HepG2 (cell line): ENCODE results near the gene PIEZO2. TPM values are rescaled to one million over a fixed set of nuclear protein-coding genes. Genes with fewer than 3 reads are reported as not detected.

ENCODE experiments used
- ATAC-seq: fragments of 200-7000 bp; cut with Tn5 transposase; 3 replicates; pipeline ENCODE4 v1.9.1; 2020; ENCODE audit warnings: mild to moderate bottlenecking, moderate library complexity
- BruUV-seq: library from RNA; stranded (reverse); fragments of 400-500 nt; replicated peaks from 2 replicates; lab custom pipeline; 2021; lab: Mats Ljungman, UMichigan
- CTCF ChIA-PET: fragments of 300-600 bp; formaldehyde crosslinking; extraction: SDS; loops from one replicate; lab custom pipeline; 2021; ENCODE audit warnings: low total read pairs, inconsistent platforms, low intra/inter-chr PET ratio; lab: Yijun Ruan, JAX
- POLR2A ChIA-PET: fragments of 350-600 bp; sonication (Branson Sonifier 250); formaldehyde crosslinking; loops from one replicate; lab custom pipeline; 2020; ENCODE audit warnings: antibody characterized with exemption, inconsistent platforms; lab: Yijun Ruan, JAX
- DNase-seq: peaks from one replicate; pipeline ENCODE4 v3.0.0-alpha.2; 2015; ENCODE audit warnings: low spot score
- FAIRE-seq: peaks from 3 replicates; lab custom pipeline; 2011; peaks lifted over from hg19 to GRCh38; lab: Jason Lieb, UNC
- H2AFZ ChIP-seq: one replicate; pipeline ENCODE4 v1.6.1; 2011; ENCODE audit warnings: low read length, inconsistent platforms
- H3K27ac ChIP-seq: fragments of 300-600 bp; 3 replicates; pipeline ENCODE4 v1.8.0; 2011; ENCODE audit warnings: mixed run types, mild to moderate bottlenecking, mixed read lengths, low read length, inconsistent platforms; ENCODE audit not compliant: insufficient read depth; ENCODE audit errors: extremely low read length
- H3K27me3 ChIP-seq, 2 experiments: fragments of 200-600 bp in 1 of 2; 2 replicates in 1 of 2; 3 replicates in 1 of 2; pipeline versions ENCODE4 v1.6.0 to v1.8.0; 2011; ENCODE audit warnings: low read length in 2 of 2, mild to moderate bottlenecking in 2 of 2, moderate library complexity in 2 of 2, inconsistent platforms in 1 of 2; ENCODE audit not compliant: insufficient read depth in 2 of 2, control insufficient read depth in 1 of 2
- H3K36me3 ChIP-seq, 2 experiments: fragments of 200-600 bp in 1 of 2; replicated peaks in 1 of 2; 2 replicates in 1 of 2; 3 replicates in 1 of 2; pipeline versions ENCODE4 v1.5.1 to v1.8.0; 2011; ENCODE audit warnings: low read length in 2 of 2, inconsistent platforms in 1 of 2; ENCODE audit not compliant: insufficient read depth in 2 of 2, control insufficient read depth in 1 of 2
- H3K4me1 ChIP-seq: 2 replicates; pipeline ENCODE4 v1.5.1; 2012; ENCODE audit warnings: low read length, inconsistent platforms; ENCODE audit not compliant: insufficient read depth
- H3K4me2 ChIP-seq: 2 replicates; pipeline ENCODE4 v1.6.0; 2011; ENCODE audit warnings: low read depth, low read length, inconsistent platforms
- H3K4me3 ChIP-seq, 3 experiments: fragments of 200-600 bp in 1 of 3; sonication (generic), shearing (Covaris generic) in 1 of 3; replicated peaks in 1 of 3; 2 replicates each; pipeline ENCODE4 v1.5.1; 2011 to 2016; ENCODE audit warnings: low read length in 3 of 3, inconsistent platforms in 2 of 3, low read depth in 2 of 3, mild to moderate bottlenecking in 2 of 3, control low read depth in 1 of 3, mixed read lengths in 1 of 3; ENCODE audit not compliant: insufficient read depth in 1 of 3
- H3K79me2 ChIP-seq: one replicate; pipeline ENCODE4 v1.6.1; 2011; ENCODE audit warnings: low read length, inconsistent platforms; ENCODE audit not compliant: insufficient read depth
- H3K9ac ChIP-seq: 2 replicates; pipeline ENCODE4 v1.6.0; 2011; ENCODE audit warnings: mild to moderate bottlenecking, low read depth, low read length, inconsistent platforms; ENCODE audit not compliant: insufficient read depth
- H3K9me3 ChIP-seq: 2 replicates; pipeline ENCODE4 v1.5.1; 2012; ENCODE audit warnings: mild to moderate bottlenecking, low read length
- H4K20me1 ChIP-seq: 2 replicates; pipeline ENCODE4 v1.6.0; 2011; ENCODE audit warnings: inconsistent platforms, mild to moderate bottlenecking, low read length, moderate library complexity; ENCODE audit not compliant: insufficient read depth
- CCAR2 ChIP-seq: fragments of 200-400 bp; formaldehyde crosslinking; optimal IDR thresholded peaks from 2 replicates; pipeline ENCODE3; 2018; ENCODE audit warnings: low read depth, mild to moderate bottlenecking, low read length, moderate library complexity
- CEBPG ChIP-seq: IDR thresholded peaks from 2 replicates; pipeline ENCODE4 v1.6.1; 2016
- E2F2 ChIP-seq: sonication (generic); formaldehyde crosslinking; IDR thresholded peaks from 2 replicates; pipeline ENCODE4 v1.4.0; 2020; ENCODE audit warnings: missing genetic modification reagents, borderline replicate concordance
- KDM6A ChIP-seq: IDR thresholded peaks from 2 replicates; pipeline ENCODE4 v1.6.1; 2016; ENCODE audit warnings: low read depth
- MBNL3 ChIP-seq: fragments of 250-450 bp; sonication (Bioruptor Pico); conservative IDR thresholded peaks from 2 replicates; pipeline ENCODE4 v1.8.0; 2022; ENCODE audit warnings: mild to moderate bottlenecking, inconsistent platforms
- MZF1 ChIP-seq: sonication (generic); formaldehyde crosslinking; IDR thresholded peaks from 2 replicates; pipeline ENCODE4 v1.8.1; 2023; ENCODE audit warnings: mild to moderate bottlenecking, missing genetic modification reagents, borderline replicate concordance
- NCOA5 ChIP-seq: sonication (generic); formaldehyde crosslinking; IDR thresholded peaks from 2 replicates; pipeline ENCODE4 v1.4.0; 2020; ENCODE audit warnings: missing genetic modification reagents
- NKX3-1 ChIP-seq: sonication (generic); formaldehyde crosslinking; IDR thresholded peaks from 2 replicates; pipeline ENCODE4 v1.5.0; 2020; ENCODE audit warnings: missing genetic modification reagents
- NR3C1 ChIP-seq: sonication (generic); formaldehyde crosslinking; IDR thresholded peaks from 2 replicates; pipeline ENCODE4 v1.4.0; 2020; ENCODE audit warnings: missing genetic modification reagents
- PCBP2 ChIP-seq: fragments of 200-400 bp; formaldehyde crosslinking; optimal IDR thresholded peaks from 2 replicates; pipeline ENCODE3; 2018; ENCODE audit warnings: low read length, low read depth; ENCODE audit not compliant: poor library complexity, severe bottlenecking
- RELA ChIP-seq: sonication (generic); formaldehyde crosslinking; IDR thresholded peaks from 2 replicates; pipeline ENCODE4 v1.4.0; 2020; ENCODE audit warnings: missing genetic modification reagents
- RERE ChIP-seq: IDR thresholded peaks from 2 replicates; pipeline ENCODE4 v1.6.1; 2016; ENCODE audit warnings: low read depth, missing genetic modification reagents, missing compliant biosample characterization
- ZNF205 ChIP-seq: IDR thresholded peaks from 2 replicates; pipeline ENCODE4 v1.6.1; 2018; ENCODE audit warnings: missing biosample characterization, missing genetic modification reagents
- ZNF256 ChIP-seq: sonication (generic); formaldehyde crosslinking; conservative IDR thresholded peaks from 2 replicates; pipeline ENCODE4 v1.4.0; 2020; ENCODE audit warnings: missing genetic modification reagents
- ZNF430 ChIP-seq: sonication (generic); formaldehyde crosslinking; IDR thresholded peaks from 2 replicates; pipeline ENCODE4 v1.9.0; 2021; ENCODE audit warnings: mild to moderate bottlenecking, missing genetic modification reagents
- WGBS: methylation state at CpG from one replicate; pipeline ENCODE4 v1.1.6; 2017; ENCODE audit warnings: low lambda C conversion rate; 5-methylcytosine and 5-hydroxymethylcytosine counted together
- in situ Hi-C: cut with HindIII; loops from 2 replicates; pipeline ENCODE4 v1.10.0; 2017; ENCODE audit warnings: low pct_unique_long_range_greater_than_20kb; ENCODE audit not compliant: extremely low pct_ligation_motif_present
- intact Hi-C: fragments of 100-400 bp; cut with micrococcal nuclease; formaldehyde crosslinking; loops from one replicate; pipeline ENCODE4 v1.10.0; 2022; ENCODE audit not compliant: unreplicated experiment
- polyA plus RNA-seq, 8 experiments: library from polyadenylated mRNA; depleted of rRNA in 3 of 8; stranded (reverse) in 7 of 8; unstranded in 1 of 8; fragments of >200 nt; fragmentation: Illumina TruSeq in 4 of 8; extraction: Trizol in 4 of 8; gene quantifications; 2 replicates each; pipeline versions ENCODE4 v1.2.1 to v1.2.3, GENCODE V29; 2011 to 2016; ENCODE audit warnings: low read depth in 4 of 8, missing spikeins in 1 of 8, mixed read lengths in 1 of 8; ENCODE audit not compliant: insufficient read depth in 1 of 8
- total RNA-seq, 5 experiments: library from RNA; depleted of rRNA; stranded (reverse); fragments of >200 nt; fragmentation: Illumina TruSeq; extraction: Trizol; gene quantifications; 2 replicates each; pipeline ENCODE4 v1.2.3, GENCODE V29; 2016; ENCODE audit warnings: low read depth in 1 of 5
- TF ChIP-seq, protein P1 (sequence below): sonication (generic); formaldehyde crosslinking; IDR thresholded peaks from 2 replicates; pipeline ENCODE4 v1.4.0; 2020; ENCODE audit warnings: mild to moderate bottlenecking, missing genetic modification reagents

PIEZO2 gene
- total and polyA plus RNA-seq, 2 of the 13 experiments (the other 11 are each of a cell fraction or from before 2014, with no cell fraction given), result 15.2 to 27.2 TPM

DNA sequence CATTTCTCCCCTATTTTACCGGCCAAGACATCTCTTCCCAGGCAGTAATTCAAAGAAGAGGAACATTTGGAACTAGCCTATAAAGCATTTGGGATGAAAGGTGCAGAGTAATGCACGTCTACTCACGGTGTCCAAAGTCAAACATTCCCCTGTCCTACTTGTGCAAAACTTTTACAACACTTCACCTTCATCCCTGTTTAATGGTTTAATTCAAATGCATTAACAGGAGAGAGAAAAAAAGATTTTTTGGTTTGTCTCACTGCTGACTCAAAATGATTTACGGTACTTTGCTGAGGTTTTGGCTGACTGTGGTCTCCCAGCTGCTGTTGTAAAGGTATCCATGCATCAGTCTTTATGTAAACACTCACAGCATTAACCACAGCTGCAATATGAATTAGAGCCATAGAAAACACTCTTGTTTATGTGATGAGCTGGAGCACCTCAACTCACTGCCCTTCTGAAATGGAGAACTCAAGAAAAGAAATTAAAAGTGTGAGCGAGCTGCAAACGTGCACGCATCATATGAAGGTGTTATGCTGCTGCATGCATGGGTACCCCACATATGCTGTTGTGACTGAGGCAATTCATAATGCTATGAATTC lies 220.5 kb downstream of the PIEZO2 start:
- POLR2A ChIA-PET, result no interaction called here

More for the DNA sequence above, 220.5 kb downstream of the PIEZO2 start:
- Histone ChIP-seq H3K4me2 (no peak overlapping the region), H4K20me1 (no peaks in the 10 kb centered on the region), H3K79me2 (no peaks in the 10 kb centered on the region), H3K4me3 (no peak overlapping the region), H3K4me1 (peaks cover 19% of the 10 kb centered on the region), H3K36me3 (no peaks in the 10 kb centered on the region), H3K9me3 (no peaks in the 10 kb centered on the region), H3K27me3 (no peaks in the 10 kb centered on the region), H2AFZ (no peak overlapping the region), H3K9ac (no peak overlapping the region), H3K27ac (no peak overlapping the region)
- no peak for ATAC-seq
- no peak for TF ChIP-seq RELA (CRISPR knock-in tag)
- no peak for TF ChIP-seq KDM6A (CRISPR knock-in tag)
- TF ChIP-seq MZF1 (CRISPR knock-in tag), result no peak
- no peak for TF ChIP-seq RERE (CRISPR knock-in tag)
- no peak for TF ChIP-seq ZNF205 (CRISPR knock-in tag)
- no peak for TF ChIP-seq NCOA5 (CRISPR knock-in tag)
- no peak for TF ChIP-seq PCBP2
- TF ChIP-seq ZNF256 (CRISPR knock-in tag), result no peak
- TF ChIP-seq NKX3-1 (CRISPR knock-in tag), result no peak
- TF ChIP-seq MBNL3 (CRISPR knock-in tag), result no peak
- TF ChIP-seq, protein P1, sequence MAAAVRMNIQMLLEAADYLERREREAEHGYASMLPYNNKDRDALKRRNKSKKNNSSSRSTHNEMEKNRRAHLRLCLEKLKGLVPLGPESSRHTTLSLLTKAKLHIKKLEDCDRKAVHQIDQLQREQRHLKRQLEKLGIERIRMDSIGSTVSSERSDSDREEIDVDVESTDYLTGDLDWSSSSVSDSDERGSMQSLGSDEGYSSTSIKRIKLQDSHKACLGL, result no peak
- TF ChIP-seq NR3C1 (CRISPR knock-in tag), result no peak
- no peak for TF ChIP-seq ZNF430
- TF ChIP-seq E2F2 (CRISPR knock-in tag), result no peak
- TF ChIP-seq CCAR2, result no peak
- TF ChIP-seq CEBPG (CRISPR knock-in tag), result no peak
- CTCF ChIA-PET, result no interaction called here
- WGBS, result 90% methylated on average over 7 of the region's 7 CpGs
- intact Hi-C loops (no loop called here), in situ Hi-C loops (no loop called here)
- no peak for FAIRE-seq
- DNase-seq, result no peak
- no TSS peak for BruUV-seq
